ENCODE data around the gene PRAC2.

PRAC2 gene

DNA sequence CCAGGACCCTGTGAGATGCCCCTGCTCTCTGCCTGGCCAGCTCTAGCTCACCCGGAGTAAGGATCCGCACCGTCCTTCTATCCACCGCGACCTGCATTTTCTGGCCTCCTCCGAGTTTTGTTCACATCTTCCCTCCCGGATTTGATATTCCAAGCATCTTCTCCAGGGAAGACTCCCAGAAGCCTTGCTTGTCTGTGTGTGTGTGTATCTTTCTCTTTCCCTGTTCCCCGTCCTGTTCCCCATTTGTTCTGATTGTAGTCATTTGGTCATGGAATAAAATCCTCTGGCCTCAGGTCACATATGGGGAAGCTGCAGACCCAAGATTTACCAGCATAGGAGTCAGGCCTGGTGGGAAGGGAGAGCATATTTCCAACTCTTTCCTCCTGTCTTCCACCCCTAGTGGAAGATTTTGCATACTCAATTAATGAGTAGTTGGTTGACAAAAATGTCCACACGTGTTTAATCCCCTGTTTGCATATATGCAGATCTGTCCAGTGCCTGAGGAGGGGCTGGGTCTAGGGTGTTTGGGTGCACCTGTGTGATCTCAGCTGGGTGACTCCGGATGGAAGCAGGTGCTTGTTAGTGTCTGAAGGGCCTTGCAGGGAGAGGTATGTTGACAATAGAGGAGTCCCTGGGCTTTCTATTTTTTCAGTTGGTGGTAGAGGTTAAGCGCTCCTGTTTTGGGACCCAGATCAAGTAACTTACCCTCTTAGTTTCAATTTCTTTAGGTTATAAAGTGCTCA lies 2.5 kb upstream of the PRAC2 start:
- DNase-seq (ENCODE audit: low read depth in 2 of 2), result no peak

DNA sequence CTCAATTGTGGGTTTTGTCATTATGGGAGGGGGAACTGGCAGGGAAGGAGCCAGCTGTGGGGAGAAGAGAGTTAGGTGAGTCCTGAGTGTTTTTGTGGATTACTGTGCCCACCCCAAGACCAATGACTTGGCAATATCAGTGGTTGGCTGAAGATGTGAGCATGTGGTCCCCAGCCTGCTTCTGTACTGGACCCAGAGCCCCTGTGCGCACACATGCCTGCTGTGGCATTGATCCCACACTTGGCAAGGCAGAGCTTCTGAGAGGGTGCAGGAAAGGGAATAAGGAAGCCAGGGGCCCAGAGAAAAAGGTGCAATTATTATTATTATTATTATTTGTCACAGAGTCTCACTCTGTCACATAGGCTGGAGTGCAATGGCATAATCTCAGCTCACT lies 2.0 kb upstream of the PRAC2 start:
- DNase-seq (ENCODE audit: low read depth in 2 of 2), result no peak

DNA sequence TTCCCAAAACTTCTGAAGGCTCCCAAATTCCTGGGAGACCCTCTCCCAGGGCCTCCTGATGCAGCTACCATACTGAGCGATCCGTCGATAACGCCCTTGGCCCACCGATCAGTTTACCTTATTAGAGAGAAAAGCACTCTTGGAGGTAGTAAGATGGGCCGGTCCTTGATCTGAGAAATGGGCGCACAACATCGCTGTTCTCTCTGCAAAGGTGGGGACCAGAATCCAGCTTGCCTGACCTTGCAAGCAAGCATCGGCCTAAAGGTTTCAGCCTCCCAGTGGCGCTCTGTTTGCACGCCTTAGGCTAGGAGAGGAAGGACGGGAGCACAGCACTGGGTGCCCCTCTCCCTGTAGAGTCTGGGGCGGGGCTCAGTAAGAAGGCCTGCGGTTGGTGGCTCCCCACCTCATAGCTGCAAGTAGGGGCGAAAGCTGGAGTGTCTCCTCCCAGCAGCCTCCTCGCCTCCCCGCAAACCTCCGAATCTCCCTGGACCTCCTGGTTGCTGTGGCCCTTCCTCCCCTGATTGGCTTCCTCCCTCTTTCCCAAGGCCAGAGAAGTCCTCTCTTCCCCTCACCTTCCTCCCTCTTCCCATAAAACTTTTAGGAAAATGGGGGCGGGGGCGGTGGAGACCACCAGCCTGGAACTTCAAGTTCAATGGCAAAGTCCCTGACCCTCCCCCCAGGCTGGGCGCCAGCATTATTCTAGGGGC lies 631 bp upstream of the PRAC2 start, which contains the start of gene PRAC1:
Gene PRAC1, minus strand, starts transcription at position 318 of the 707 bp plus-strand sequence. Its CDS starts 126 bp downstream, at position 192.
- no peak for DNase-seq (ENCODE audit: low read depth in 2 of 2)

DNA sequence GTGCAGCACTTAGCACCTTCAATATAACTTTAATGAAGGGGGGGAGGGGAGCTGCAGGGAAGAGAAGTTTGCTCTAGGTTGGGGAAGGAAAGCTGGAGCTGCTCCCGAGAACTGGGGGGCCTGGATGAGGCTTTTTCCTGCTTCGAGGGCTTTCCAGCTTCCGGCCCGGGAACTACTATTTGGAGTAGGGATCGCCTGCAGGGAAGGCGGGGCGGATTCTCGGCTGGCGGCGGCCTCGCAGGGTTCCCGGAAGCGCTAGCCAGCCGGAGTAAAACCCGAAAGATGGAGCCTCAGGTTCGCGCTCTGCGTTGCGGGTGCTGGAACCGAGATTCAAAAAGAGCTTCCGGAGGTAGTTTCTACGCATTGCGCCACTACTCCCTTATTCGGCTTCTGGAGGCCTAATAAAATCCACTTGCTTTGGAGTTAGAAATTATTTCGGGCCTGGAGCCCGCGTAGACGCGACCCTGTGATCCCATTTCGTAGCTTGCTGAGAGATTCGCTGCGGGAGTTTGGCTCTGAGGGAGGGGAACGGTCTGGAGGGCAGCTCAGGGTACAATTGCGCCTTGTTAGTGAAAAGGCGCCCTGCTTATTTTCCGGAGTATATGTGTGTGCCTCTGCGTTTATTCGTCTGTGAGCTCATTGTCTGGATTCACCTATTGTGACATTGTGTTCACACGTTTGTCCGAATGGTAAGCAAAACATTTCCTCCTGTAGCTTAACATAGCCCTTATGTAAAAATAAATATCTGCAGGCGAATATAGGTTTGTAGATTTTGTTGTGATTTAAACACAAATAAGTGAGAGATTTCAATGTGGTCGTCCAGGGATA lies 652 bp downstream of the PRAC2 start:
- DNase-seq (ENCODE audit: low read depth in 2 of 2), result no peak

DNA sequence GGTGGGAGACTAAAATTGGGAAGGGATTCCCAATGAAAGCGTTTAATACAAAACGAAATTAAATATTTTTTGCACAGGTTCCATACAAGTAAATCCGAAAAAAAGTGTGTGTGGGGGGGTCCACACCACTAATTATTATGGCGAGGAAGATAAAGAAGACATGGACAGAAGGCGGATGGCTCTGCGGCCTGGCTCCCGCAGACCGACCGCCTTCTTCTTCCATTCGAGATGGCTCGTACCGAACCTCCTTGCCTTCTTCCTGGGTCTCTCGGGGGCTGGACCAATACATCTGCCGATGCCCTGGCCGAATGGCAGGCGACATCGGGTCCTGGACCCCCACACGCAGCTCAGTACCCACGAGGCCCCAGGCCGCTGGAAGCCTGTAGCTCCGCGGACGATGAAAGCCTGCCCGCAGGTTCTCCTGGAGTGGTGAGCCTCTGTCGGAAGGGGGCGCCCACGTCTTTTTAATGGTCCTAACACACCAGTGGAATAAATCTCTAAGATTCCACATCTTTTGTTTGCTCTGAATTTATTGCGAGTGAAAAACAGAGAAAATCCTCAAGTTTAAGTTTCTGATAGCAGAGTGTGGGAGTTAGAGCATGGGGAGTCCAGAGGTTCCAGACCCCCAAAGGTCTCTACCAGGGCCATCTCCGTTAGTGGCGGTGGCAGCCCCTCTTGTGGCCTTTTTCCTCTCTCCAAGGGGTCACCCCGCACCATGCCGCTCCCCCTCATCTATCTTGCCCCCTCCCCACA lies 1.4 kb downstream of the PRAC2 start:
- DNase-seq (ENCODE audit: low read depth in 2 of 2), result peak; percentile 32 to 60

DNA sequence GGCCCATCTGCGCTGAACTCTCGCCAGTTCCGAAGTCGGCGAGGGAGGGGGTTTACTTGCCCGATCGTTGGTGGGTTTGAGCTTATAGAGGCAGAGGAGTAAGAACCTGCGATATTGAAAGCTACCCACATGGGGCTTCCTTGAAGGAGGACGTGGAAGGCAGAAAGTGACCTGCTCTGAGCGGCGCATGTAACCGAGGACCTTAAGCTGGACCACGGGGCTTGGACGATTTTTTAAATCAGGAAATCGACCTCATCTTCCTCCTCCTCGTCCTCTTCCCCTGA lies 2.0 kb downstream of the PRAC2 start:
- DNase-seq (ENCODE audit: low read depth in 2 of 2), result no peak

DNA sequence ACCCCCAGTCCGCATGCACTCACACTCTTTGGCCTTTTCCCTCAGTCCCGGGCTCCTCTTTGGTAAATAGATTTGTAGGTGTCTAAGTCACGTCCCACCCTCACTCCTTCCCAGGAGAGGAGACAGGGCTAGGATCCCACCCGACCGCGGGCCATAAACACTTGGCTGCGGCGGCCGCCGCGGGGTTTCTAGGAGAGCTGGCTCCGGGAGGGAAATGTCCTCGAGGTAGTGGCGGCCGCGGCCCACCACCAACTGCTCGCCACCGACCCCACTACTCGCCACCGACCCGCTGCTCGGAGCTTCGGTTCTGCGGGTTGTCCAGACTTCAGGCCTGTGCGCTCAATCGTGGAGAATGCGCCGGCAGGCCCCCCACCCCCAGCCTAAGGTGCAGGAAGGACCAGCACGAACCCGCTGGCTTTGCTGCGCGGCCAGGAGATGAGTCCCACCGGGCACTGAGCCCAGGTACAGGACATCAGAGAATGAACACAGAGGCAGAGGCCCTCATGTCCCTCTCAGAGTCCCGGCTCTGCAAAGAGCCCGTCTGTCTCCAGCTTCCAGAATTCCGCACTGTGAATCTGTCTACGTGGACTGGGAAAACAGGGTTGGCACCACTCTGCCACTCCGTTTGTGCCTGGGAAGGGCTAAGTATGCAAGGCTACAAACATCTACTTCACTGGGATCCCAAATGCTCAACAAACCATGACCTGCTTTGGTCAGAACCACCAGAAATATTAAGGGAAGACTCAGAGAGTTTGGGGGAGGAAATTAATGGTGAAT lies 2.5 kb downstream of the PRAC2 start:
- no peak for DNase-seq (ENCODE audit: low read depth in 2 of 2)

DNA sequence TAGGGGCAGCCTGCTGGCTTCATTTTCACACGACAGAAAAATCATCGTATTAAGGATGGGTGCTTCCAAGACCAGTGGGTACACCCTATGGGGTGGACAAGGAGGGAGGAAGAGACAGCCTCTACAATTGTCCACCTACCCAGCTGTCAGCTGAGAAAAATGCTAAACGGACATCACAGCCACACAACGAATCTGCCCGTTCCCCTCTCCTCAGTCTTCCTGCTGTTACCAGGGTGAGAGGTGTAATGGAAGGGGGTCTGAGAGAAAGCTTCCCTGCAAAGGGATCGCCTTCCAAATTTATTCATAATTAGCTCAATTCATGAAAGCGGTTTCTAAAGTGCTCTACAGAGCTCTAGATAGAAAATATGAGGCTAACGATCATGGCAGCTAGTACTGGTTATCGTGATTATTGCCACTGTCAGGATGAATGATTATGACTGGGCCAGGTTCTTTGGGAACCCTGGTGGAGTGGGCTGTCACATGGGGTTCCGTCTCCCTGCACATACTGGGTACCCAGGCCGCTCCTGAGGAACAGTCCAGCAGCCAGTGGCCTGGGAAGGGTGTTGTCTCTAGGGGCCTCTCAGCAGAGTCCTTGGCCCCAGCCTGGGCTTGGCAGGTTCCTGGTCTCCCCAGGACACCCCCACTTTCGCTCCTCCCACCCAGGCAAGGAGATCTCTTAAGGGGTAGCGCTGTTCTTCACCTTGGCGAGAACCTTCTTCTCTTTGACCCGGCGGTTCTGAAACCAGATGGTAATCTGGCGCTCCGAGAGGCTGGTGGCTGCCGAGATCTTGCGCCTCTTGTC lies 3.3 kb downstream of the PRAC2 start:
- no peak for DNase-seq (ENCODE audit: low read depth in 2 of 2)

DNA sequence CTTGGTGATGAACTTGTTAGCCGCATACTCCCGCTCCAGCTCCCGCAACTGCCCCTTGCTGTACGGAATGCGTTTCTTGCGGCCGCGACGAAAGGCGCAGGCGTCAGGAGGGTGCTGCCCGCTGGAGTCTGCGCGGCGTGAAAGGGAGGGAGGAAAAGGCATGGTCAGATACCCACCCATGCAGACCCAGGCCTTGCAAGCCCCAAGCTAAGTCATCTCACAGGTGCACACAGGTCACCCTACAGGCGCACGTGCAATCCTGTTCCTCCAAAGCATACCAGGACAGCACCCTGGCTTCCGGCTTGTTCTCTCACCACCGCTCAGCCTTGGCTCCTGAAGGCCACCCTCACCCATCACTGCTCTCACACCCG lies 3.9 kb downstream of the PRAC2 start:
- no peak for DNase-seq (ENCODE audit: low read depth in 2 of 2)

DNA sequence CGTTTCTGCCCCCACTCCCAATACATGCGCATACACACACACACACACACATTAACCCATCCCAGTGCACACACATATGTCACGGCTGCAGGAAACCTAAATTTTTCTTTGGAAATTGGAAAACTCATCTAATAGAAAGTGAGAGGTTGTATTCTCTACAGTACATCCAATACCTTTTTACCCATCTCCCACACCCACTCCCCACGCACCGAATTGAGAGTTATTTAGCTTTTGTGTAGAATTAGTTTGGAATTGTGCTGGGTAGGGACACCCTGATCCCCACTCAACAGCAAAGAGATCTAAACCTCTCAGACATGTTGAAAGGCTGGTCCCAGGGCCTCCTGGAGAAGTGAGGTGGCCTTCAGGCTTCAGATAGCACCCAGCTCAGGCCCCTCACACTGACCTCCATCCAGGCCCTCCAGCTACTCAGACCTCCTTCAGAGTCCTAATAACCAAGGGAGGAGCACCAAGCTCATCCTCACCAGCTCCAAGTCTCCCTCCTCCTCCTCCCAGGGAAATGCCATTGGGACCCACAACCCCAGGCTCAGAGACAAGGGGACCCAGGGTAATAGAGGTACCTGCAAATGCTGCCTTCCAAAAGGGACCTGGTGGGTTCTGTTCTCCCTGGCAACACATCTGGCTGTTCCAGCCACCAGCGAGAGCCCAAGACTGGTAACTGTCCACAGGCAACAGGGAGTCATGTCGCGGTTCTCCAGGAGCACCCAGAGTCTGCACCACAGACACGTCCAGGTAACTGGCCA lies 4.6 kb downstream of the PRAC2 start:
- no peak for DNase-seq (ENCODE audit: low read depth in 2 of 2)

DNA sequence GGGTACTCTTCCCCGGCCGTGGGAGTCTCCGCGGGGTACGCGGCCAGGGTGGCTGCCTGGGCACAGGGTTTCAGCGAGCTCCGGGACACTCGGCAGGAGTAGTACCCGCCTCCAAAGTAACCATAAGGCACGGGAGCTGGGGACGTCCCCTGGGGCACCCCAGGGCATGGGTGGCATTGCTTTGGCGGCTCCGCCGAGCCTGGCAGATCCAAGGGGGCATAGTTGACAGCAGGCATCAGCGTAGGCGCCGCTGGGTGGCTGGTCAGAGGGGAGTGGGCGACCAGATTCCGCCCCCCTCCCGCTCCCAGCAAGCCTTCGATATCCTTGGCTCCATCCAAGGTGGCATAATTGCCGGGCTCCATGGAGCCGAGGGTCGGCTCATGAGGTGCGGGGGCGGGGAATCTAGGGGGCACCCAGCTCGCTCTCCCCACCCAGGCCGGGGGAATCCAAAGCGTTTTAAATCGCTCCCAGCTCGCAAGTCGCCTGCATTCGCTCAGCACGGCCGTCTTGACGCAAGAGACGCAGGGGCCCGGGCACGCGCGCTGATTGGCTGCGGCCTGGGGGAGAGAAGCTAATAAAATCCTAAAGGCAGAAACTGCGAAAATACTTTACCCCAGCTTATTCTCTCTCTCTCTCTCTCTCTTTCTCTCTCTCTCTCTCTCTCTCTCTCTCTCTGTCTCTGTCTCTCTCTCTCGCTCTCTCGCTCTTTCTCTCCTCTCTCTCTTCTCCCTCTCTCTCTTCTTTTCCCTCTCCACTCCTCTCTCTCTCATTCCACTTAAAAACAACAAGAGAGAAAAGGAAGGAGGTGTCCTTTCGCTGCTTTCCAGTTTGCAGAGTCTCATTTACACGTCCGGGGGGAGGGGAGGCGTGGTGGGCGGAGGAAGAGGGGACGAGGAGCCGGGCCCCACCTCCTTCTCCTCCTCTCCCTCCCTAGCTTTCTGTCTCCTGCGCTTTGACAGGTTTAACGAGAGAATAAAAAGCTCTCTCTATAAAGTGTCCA lies 5.5 kb downstream of the PRAC2 start, which contains the start of gene HOXB13:
Gene HOXB13, minus strand, starts transcription at position 519 of the 1,000 bp plus-strand sequence. Its CDS starts 157 bp downstream, at position 362.
- no peak for DNase-seq (ENCODE audit: low read depth in 2 of 2)

DNA sequence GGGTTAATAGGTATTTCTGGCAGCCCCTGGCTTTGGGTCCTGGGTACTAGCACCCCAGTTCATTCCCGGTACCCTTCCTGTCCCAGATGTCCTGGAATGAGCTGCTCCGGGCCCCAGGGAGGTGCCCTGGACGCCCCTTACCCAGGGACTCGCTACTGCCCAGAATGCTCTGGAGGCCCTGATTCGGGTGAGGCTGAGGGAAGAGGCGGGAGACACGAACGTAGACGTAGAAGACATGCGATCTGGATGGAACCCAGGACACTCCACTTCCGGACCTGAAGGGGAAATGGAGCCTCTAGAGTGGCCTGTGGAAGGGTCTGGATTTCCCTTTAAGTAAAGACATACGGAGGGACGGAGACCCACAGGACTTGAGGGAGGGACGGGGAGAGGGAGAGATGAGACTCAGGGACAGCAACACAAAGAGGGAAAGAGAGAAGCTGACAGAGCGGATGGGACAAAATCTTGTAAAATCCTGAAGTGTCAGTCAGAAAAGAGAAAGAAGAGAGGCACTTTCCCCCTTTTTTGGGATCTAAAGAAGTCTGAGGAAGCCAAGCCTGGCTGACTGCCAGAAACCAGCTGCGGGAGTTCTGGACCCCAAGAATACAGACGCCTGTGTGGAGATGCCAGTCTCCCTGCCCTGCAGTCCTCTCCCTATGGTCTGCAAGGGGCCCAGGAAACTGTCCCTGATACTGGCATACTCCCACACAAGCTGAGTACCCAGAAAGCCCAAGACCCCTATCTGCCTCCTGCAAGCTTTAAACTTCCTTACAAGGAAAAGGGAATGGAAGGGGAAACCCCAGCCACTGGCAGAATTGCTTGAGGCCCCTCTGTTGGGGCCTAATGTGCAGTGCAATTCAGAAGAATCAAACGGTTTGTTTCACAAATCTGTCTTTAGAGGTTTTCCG lies 6.6 kb downstream of the PRAC2 start:
- no peak for DNase-seq (ENCODE audit: low read depth in 2 of 2)

DNA sequence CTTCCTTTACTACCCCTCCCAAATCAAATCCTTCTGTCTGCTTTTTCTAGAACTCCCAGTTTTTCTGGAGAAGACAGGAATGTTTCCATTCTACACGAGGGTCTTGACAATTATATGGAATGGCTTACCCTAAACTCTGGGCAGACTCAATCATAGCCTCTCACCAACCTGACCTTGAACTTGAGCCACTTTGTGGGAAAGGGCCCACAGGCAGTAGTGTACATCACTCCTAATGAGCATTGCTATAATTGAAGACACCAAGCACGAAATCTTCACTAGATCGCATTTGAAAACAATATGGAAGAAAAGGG lies 7.2 kb downstream of the PRAC2 start:
- DNase-seq (ENCODE audit: low read depth in 2 of 2), result no peak

DNA sequence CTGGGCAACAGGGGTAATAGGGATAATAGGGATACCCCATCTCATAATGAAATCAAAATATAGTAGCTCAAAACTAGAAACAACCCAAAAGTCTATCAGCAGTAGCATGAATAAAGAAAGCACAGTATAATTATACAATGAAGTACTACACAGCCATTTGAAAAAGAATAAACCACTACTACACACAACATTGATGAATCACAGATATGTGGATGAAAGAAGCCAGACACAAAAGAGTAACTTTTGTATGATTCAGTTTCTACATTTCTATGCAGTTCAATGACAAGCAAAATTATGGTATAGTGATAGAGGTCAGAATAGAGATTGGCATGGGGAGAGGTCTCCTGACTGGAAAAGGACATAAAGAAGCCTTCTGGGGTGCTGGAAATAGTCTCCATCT lies 8.4 kb downstream of the PRAC2 start:
- no peak for DNase-seq (ENCODE audit: low read depth in 2 of 2)

DNA sequence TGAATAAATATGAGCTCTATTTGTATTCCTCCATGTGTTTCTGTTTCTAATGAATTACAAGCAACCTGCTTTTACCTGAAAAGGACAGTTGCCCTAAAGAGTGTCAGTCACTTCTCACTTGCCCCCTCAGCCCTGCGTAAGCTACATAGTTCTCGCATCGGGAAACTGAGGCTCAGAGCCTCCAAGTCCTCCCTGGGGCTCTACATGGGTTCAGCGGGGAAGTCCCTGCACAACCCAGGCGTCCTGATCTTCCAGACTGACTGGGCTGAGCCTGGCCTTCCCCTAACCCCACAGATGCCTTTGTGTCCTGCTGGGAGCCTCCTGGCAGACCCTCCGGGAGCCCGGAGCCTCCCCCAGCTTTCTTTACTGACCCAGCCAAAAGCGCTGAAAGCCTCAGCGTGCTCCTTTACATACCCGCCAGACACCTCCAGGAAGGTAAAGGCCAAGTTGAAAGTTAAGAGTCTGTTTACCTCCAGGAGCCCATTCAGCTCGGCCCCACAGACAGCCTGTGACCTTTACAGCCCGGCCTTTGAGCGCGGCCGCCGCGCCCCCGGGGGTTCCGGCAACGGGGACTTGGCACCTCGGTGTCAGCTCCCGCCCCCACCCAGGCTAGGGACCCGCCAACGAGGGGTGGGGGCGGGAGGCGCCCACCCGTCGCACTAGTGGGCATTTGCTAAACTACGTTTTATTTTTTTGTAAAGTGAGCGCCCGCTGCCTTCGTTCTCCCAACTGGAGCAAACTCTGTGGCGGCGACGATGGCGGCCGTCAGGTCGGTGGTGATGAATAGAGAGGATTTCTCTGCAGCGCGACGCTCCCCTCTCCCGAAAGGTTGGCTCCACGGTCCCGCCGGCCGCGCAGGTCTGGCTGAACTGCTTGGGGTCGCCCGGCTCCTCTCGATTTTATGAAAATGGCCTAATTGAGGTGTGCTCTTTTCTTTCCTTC lies 10.0 kb downstream of the PRAC2 start:
- DNase-seq (ENCODE audit: low read depth in 2 of 2), result no peak

DNA sequence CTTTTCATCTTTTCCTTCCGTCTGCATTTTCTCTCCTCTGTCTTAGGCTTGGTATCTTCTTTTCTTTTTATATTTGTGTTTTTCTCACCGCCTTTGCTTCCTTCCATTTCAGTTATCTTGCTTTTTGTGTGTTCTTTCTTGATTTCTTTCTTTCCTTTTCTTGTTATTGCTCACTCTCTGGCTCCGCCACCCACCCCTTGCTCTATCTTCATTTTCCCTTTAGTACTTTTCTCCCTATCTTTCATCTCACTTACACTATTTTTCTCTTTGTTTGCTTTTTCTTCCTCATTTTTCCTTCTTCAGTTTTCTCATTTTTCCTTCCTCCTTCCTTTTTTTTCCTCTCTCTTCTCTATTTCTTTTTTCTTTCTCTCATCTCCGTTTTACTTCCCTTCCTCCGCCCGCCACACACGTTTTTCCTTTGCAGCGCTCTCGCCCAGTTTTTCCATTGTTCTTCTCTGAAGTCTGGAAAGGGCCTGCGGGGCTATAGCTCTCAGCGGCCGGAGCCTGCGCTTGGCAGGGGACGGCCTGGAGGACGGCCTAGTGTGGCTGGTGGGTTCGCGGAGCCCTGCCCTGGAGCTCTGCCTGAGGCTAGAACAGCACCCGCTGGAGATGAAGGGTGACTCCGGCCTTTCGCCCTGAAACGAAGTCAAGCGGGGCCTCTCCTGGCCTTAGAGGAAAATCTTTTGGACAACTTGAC lies 10.8 kb downstream of the PRAC2 start:
- no peak for DNase-seq (ENCODE audit: low read depth in 2 of 2)
